Activated T-cell treated with anti-CD3 and anti-CD28 coated beads, Interleukin-2, amount 50 U/mL, for 4 hours (primary cell): ENCODE results near the gene RSPO4. TPM values are rescaled to one million over a fixed set of nuclear protein-coding genes. Genes with fewer than 3 reads are reported as not detected.

Experiments
- ATAC-seq, 2 donors: fragments of 200-7000 bp; cut with Tn5 transposase; one replicate each; pipeline ENCODE4 v1.10.0; 2021
- DNase-seq: peaks from one replicate; pipeline ENCODE4 v3.0.0-alpha.2; 2020
- H3K27me3 Mint-ChIP-seq: one replicate; pipeline ENCODE4 v1.8.0; 2021; ENCODE audit warnings: low read depth, mixed read lengths
- H3K36me3 Mint-ChIP-seq: one replicate; pipeline ENCODE4 v1.8.0; 2022; ENCODE audit warnings: mixed read lengths; ENCODE audit not compliant: insufficient read depth
- H3K4me1 Mint-ChIP-seq: one replicate; pipeline ENCODE4 v1.8.0; 2021; ENCODE audit warnings: low read depth, mixed read lengths
- H3K4me3 Mint-ChIP-seq: one replicate; pipeline ENCODE4 v1.8.0; 2021; ENCODE audit warnings: mild to moderate bottlenecking, moderate library complexity, mixed read lengths
- H3K9me3 Mint-ChIP-seq: one replicate; pipeline ENCODE4 v1.8.0; 2021; ENCODE audit warnings: mixed read lengths
- total RNA-seq, 3 donors: library from RNA; stranded (reverse); gene quantifications; one replicate each; pipeline ENCODE4 v1.2.1, GENCODE V29; 2021

The RSPO4 gene
- total RNA-seq, 3 donors from 2014 or later: not detected

GRCh38 chr20:967796-968742, 34.0 kb downstream of the RSPO4 start:
- DNase-seq: no peak
- no peaks in the 10 kb centered on the region for H3K4me1 Mint-ChIP-seq
- no peaks in the 10 kb centered on the region for H3K9me3 Mint-ChIP-seq
- peaks cover 10% of the 10 kb centered on the region for H3K27me3 Mint-ChIP-seq
- H3K36me3 Mint-ChIP-seq: no peaks in the 10 kb centered on the region
- H3K4me3 Mint-ChIP-seq: no peak overlapping the region
- no peak for ATAC-seq

GRCh38 chr20:965956-966355, 36.2 kb downstream of the RSPO4 start:
- H3K4me1 Mint-ChIP-seq: no peaks in the 10 kb centered on the region
- no peak overlapping the region for H3K4me3 Mint-ChIP-seq
- peaks cover 11% of the 10 kb centered on the region for H3K27me3 Mint-ChIP-seq
- DNase-seq (no peak), ATAC-seq (no peak)
- H3K9me3 Mint-ChIP-seq: no peaks in the 10 kb centered on the region
- no peaks in the 10 kb centered on the region for H3K36me3 Mint-ChIP-seq

- no peak overlapping the region for H3K4me3 Mint-ChIP-seq
- H3K9me3 Mint-ChIP-seq: no peaks in the 10 kb centered on the region
- H3K4me1 Mint-ChIP-seq: no peaks in the 10 kb centered on the region
- peaks cover 13% of the 10 kb centered on the region for H3K27me3 Mint-ChIP-seq
- H3K36me3 Mint-ChIP-seq: no peaks in the 10 kb centered on the region
- no peak for ATAC-seq
- no peak for DNase-seq
Observed at GRCh38 chr20:963795-964194, 38.3 kb downstream of the RSPO4 start.

GRCh38 chr20:962683-963082, 39.4 kb downstream of the RSPO4 start:
- no peaks in the 10 kb centered on the region for H3K36me3 Mint-ChIP-seq
- no peaks in the 10 kb centered on the region for H3K9me3 Mint-ChIP-seq
- no peak overlapping the region for H3K4me3 Mint-ChIP-seq
- ATAC-seq (no peak), DNase-seq (no peak)
- no peaks in the 10 kb centered on the region for H3K4me1 Mint-ChIP-seq
- H3K27me3 Mint-ChIP-seq: peaks cover 13% of the 10 kb centered on the region

- ATAC-seq (no peak), DNase-seq (no peak)
- Mint-ChIP-seq H3K4me3 (no peak overlapping the region), H3K36me3 (no peaks in the 10 kb centered on the region), H3K27me3 (peaks cover 13% of the 10 kb centered on the region), H3K9me3 (no peaks in the 10 kb centered on the region), H3K4me1 (no peaks in the 10 kb centered on the region)
Observed at GRCh38 chr20:962223-962622, 39.9 kb downstream of the RSPO4 start.

GRCh38 chr20:961768-962167, 40.3 kb downstream of the RSPO4 start:
- no peak for DNase-seq
- Mint-ChIP-seq H3K9me3 (no peaks in the 10 kb centered on the region), H3K4me3 (no peak overlapping the region), H3K4me1 (no peaks in the 10 kb centered on the region), H3K27me3 (peaks cover 14% of the 10 kb centered on the region), H3K36me3 (no peaks in the 10 kb centered on the region)
- no peak for ATAC-seq

GRCh38 chr20:959996-960615, 42.0 kb downstream of the RSPO4 start:
- no peaks in the 10 kb centered on the region for H3K9me3 Mint-ChIP-seq
- H3K4me3 Mint-ChIP-seq: no peak overlapping the region
- peaks cover 24% of the 10 kb centered on the region for H3K27me3 Mint-ChIP-seq
- DNase-seq (no peak), ATAC-seq (no peak)
- no peaks in the 10 kb centered on the region for H3K36me3 Mint-ChIP-seq
- H3K4me1 Mint-ChIP-seq: peaks cover 2% of the 10 kb centered on the region

- Mint-ChIP-seq H3K27me3 (peaks cover 27% of the 10 kb centered on the region), H3K36me3 (no peaks in the 10 kb centered on the region), H3K4me1 (peaks cover 2% of the 10 kb centered on the region), H3K4me3 (no peak overlapping the region), H3K9me3 (no peaks in the 10 kb centered on the region)
- no peak for ATAC-seq
- no peak for DNase-seq
Observed at GRCh38 chr20:958936-959815, 42.9 kb downstream of the RSPO4 start.

- Mint-ChIP-seq H3K9me3 (no peaks in the 10 kb centered on the region), H3K4me3 (no peak overlapping the region), H3K4me1 (peaks cover 2% of the 10 kb centered on the region), H3K27me3 (peaks cover 37% of the 10 kb centered on the region), H3K36me3 (no peaks in the 10 kb centered on the region)
- DNase-seq (no peak), ATAC-seq (no peak)
Observed at GRCh38 chr20:957544-957943, 44.6 kb downstream of the RSPO4 start.

- ATAC-seq (peak; percentile 85 to 87), DNase-seq (peak; percentile 73)
- Mint-ChIP-seq H3K4me3 (no peak overlapping the region), H3K36me3 (no peaks in the 10 kb centered on the region), H3K4me1 (peaks cover 2% of the 10 kb centered on the region), H3K9me3 (no peaks in the 10 kb centered on the region), H3K27me3 (peaks cover 45% of the 10 kb centered on the region)
Observed at GRCh38 chr20:956330-956951, 45.7 kb downstream of the RSPO4 start.

GRCh38 chr20:955656-956055, 46.5 kb downstream of the RSPO4 start:
- Mint-ChIP-seq H3K36me3 (no peaks in the 10 kb centered on the region), H3K27me3 (peaks cover 46% of the 10 kb centered on the region), H3K9me3 (no peaks in the 10 kb centered on the region), H3K4me1 (peaks cover 2% of the 10 kb centered on the region), H3K4me3 (no peak overlapping the region)
- DNase-seq: no peak
- ATAC-seq: no peak

- no peak for DNase-seq
- ATAC-seq: no peak
- H3K9me3 Mint-ChIP-seq: no peaks in the 10 kb centered on the region
- no peaks in the 10 kb centered on the region for H3K36me3 Mint-ChIP-seq
- H3K27me3 Mint-ChIP-seq: peaks cover 48% of the 10 kb centered on the region
- H3K4me3 Mint-ChIP-seq: no peak overlapping the region
- peaks cover 2% of the 10 kb centered on the region for H3K4me1 Mint-ChIP-seq
Observed at GRCh38 chr20:955111-955510, 47.0 kb downstream of the RSPO4 start.

GRCh38 chr20:953742-954141, 48.4 kb downstream of the RSPO4 start:
- H3K4me1 Mint-ChIP-seq: peaks cover 2% of the 10 kb centered on the region
- no peaks in the 10 kb centered on the region for H3K9me3 Mint-ChIP-seq
- no peaks in the 10 kb centered on the region for H3K36me3 Mint-ChIP-seq
- no peak for ATAC-seq
- no peak overlapping the region for H3K4me3 Mint-ChIP-seq
- no peak for DNase-seq
- H3K27me3 Mint-ChIP-seq: peaks cover 51% of the 10 kb centered on the region
